Adipocyte (in vitro differentiated cells): Measurements from ENCODE around the gene TSPAN15.
"Not testable (repeated sequence)": the region's sequence is repeated elsewhere in the genome, so short reads cannot be mapped to it uniquely, and the experiment has no call there.

ENCODE experiments used
- DNase-seq: peaks from one replicate; pipeline ENCODE4 v3.0.0-alpha.2; 2015; ENCODE audit warnings: low read depth
- H3K27me3 ChIP-seq: replicated peaks from 2 replicates; pipeline ENCODE4 v1.7.0; 2013; ENCODE audit warnings: mild to moderate bottlenecking, low read length, moderate library complexity; ENCODE audit not compliant: control insufficient read depth, insufficient read depth
- H3K36me3 ChIP-seq: 2 replicates; pipeline ENCODE4 v1.7.0; 2013; ENCODE audit warnings: low read length, mild to moderate bottlenecking, moderate library complexity; ENCODE audit not compliant: control insufficient read depth, insufficient read depth, severe bottlenecking
- H3K4me1 ChIP-seq: 2 replicates; pipeline ENCODE4 v1.7.0; 2013; ENCODE audit warnings: mild to moderate bottlenecking, low read length, moderate library complexity; ENCODE audit not compliant: control insufficient read depth, insufficient read depth
- H3K4me3 ChIP-seq: 2 replicates; pipeline ENCODE4 v1.7.0; 2013; ENCODE audit warnings: mild to moderate bottlenecking, low read length, moderate library complexity
- H3K9ac ChIP-seq: 2 replicates; pipeline ENCODE4 v1.7.0; 2013; ENCODE audit warnings: mild to moderate bottlenecking, low read length, moderate library complexity
- H3K9me3 ChIP-seq: 2 replicates; pipeline ENCODE4 v1.7.0; 2013; ENCODE audit warnings: mild to moderate bottlenecking, low read length, moderate library complexity; ENCODE audit not compliant: control insufficient read depth

TSPAN15 gene

GRCh38 chr10:69450395-69450794 lies 870 bp upstream of the TSPAN15 start:
- H3K9me3 ChIP-seq, H3K36me3 ChIP-seq, H3K27me3 ChIP-seq, H3K4me3 ChIP-seq, DNase-seq: not testable (repeated sequence)
- peak overlapping the region; percentile 72 for H3K9ac ChIP-seq
- H3K4me1 ChIP-seq: peaks cover 47% of the 10 kb centered on the region

- DNase-seq: no peak
- Histone ChIP-seq H3K4me3 (peak overlapping the region; percentile 83), H3K36me3 (peaks cover 4% of the 10 kb centered on the region), H3K9ac (peak overlapping the region; percentile 76), H3K9me3 (no peaks in the 10 kb centered on the region), H3K27me3 (peaks cover 9% of the 10 kb centered on the region), H3K4me1 (peaks cover 35% of the 10 kb centered on the region)
Measured at GRCh38 chr10:69451784-69452251, 553 bp downstream of the TSPAN15 start.

GRCh38 chr10:69452676-69453415 lies 1.6 kb downstream of the TSPAN15 start:
- H3K36me3 ChIP-seq: peaks cover 4% of the 10 kb centered on the region
- H3K27me3 ChIP-seq: peaks cover 9% of the 10 kb centered on the region
- H3K4me1 ChIP-seq: peaks cover 38% of the 10 kb centered on the region
- no peak overlapping the region for H3K9ac ChIP-seq
- no peaks in the 10 kb centered on the region for H3K9me3 ChIP-seq
- H3K4me3 ChIP-seq: peak overlapping the region; percentile 24
- DNase-seq: no peak

GRCh38 chr10:69453795-69454194 lies 2.5 kb downstream of the TSPAN15 start:
- no peaks in the 10 kb centered on the region for H3K9me3 ChIP-seq
- H3K4me1 ChIP-seq: peaks cover 38% of the 10 kb centered on the region
- H3K36me3 ChIP-seq: peaks cover 4% of the 10 kb centered on the region
- no peak overlapping the region for H3K4me3 ChIP-seq
- DNase-seq: no peak
- H3K27me3 ChIP-seq: peaks cover 9% of the 10 kb centered on the region
- H3K9ac ChIP-seq: no peak overlapping the region

- no peak for DNase-seq
- Histone ChIP-seq H3K9ac (no peak overlapping the region), H3K4me1 (peaks cover 32% of the 10 kb centered on the region), H3K9me3 (no peaks in the 10 kb centered on the region), H3K27me3 (peaks cover 9% of the 10 kb centered on the region), H3K4me3 (no peak overlapping the region), H3K36me3 (peaks cover 4% of the 10 kb centered on the region)
Measured at GRCh38 chr10:69455006-69455763, 3.9 kb downstream of the TSPAN15 start.

GRCh38 chr10:69456880-69457693 lies 5.8 kb downstream of the TSPAN15 start:
- DNase-seq: no peak
- H3K9ac ChIP-seq: no peak overlapping the region
- peaks cover 32% of the 10 kb centered on the region for H3K4me1 ChIP-seq

GRCh38 chr10:69457771-69458237 lies 6.5 kb downstream of the TSPAN15 start:
- Histone ChIP-seq H3K9ac (no peak overlapping the region), H3K27me3 (peaks cover 2% of the 10 kb centered on the region), H3K4me1 (peaks cover 30% of the 10 kb centered on the region), H3K36me3 (peaks cover 4% of the 10 kb centered on the region), H3K9me3 (no peaks in the 10 kb centered on the region), H3K4me3 (no peak overlapping the region)
- no peak for DNase-seq

More at GRCh38 chr10:69456880-69457693, 5.8 kb downstream of the TSPAN15 start:
- H3K36me3 ChIP-seq: peaks cover 4% of the 10 kb centered on the region
- H3K4me3 ChIP-seq: no peak overlapping the region
- peaks cover 3% of the 10 kb centered on the region for H3K27me3 ChIP-seq
- H3K9me3 ChIP-seq: no peaks in the 10 kb centered on the region

GRCh38 chr10:69458430-69459100 lies 7.3 kb downstream of the TSPAN15 start:
- no peak for DNase-seq
- Histone ChIP-seq H3K4me1 (peaks cover 28% of the 10 kb centered on the region), H3K4me3 (no peak overlapping the region), H3K27me3 (no peaks in the 10 kb centered on the region), H3K36me3 (peaks cover 4% of the 10 kb centered on the region), H3K9me3 (no peaks in the 10 kb centered on the region), H3K9ac (no peak overlapping the region)

- no peak overlapping the region for H3K9ac ChIP-seq
- H3K9me3 ChIP-seq: no peaks in the 10 kb centered on the region
- peaks cover 30% of the 10 kb centered on the region for H3K4me1 ChIP-seq
- H3K27me3 ChIP-seq: no peaks in the 10 kb centered on the region
- no peak overlapping the region for H3K4me3 ChIP-seq
- H3K36me3 ChIP-seq: peaks cover 4% of the 10 kb centered on the region
- DNase-seq: no peak
Measured at GRCh38 chr10:69459101-69459790, 8.0 kb downstream of the TSPAN15 start.

GRCh38 chr10:69459893-69460575 lies 8.8 kb downstream of the TSPAN15 start:
- H3K9ac ChIP-seq: no peak overlapping the region
- peaks cover 4% of the 10 kb centered on the region for H3K36me3 ChIP-seq
- H3K9me3 ChIP-seq: no peaks in the 10 kb centered on the region
- H3K4me1 ChIP-seq: peaks cover 37% of the 10 kb centered on the region
- no peaks in the 10 kb centered on the region for H3K27me3 ChIP-seq
- no peak for DNase-seq
- H3K4me3 ChIP-seq: no peak overlapping the region
